ENCODE results near the gene LRBA. TPM values are rescaled to one million over a fixed set of nuclear protein-coding genes. Genes with fewer than 3 reads are reported as not detected.
"Not testable (repeated sequence)": the region's sequence is repeated elsewhere in the genome, so short reads cannot be mapped to it uniquely, and the experiment has no call there.

Gene LRBA
- polyA plus RNA-seq, 3 donors, result 6.4 to 12.9 (median 10.3) TPM

- no peak overlapping the region for H3K27ac ChIP-seq (ENCODE audit: low read depth, low read length)
- 84 to 88% (median 84%) methylated on average over 8 of the region's 8 CpGs for WGBS, 3 donors
Observed at GRCh38 chr4:150784939-150785338, 230.1 kb downstream of the LRBA start.

GRCh38 chr4:150784305-150784704 is 230.8 kb downstream of the LRBA start:
- 75 to 83% (median 78%) methylated on average over 4 of the region's 4 CpGs for WGBS, 3 donors
- no peak overlapping the region for H3K27ac ChIP-seq (ENCODE audit: low read depth, low read length)

- WGBS, 3 donors, result 65 to 83% (median 77%) methylated on average over 2 of the region's 2 CpGs
- no peak overlapping the region for H3K27ac ChIP-seq (ENCODE audit: low read depth, low read length)
Observed at GRCh38 chr4:150782921-150783320, 232.2 kb downstream of the LRBA start.

- WGBS, 3 donors, result 79 to 81% (median 80%) methylated on average over 2 of the region's 2 CpGs
- H3K27ac ChIP-seq (ENCODE audit: low read depth, low read length), result no peak overlapping the region
Observed at GRCh38 chr4:150782311-150782710, 232.8 kb downstream of the LRBA start.

GRCh38 chr4:150781191-150781590 is 233.9 kb downstream of the LRBA start:
- no peak overlapping the region for H3K27ac ChIP-seq (ENCODE audit: low read depth, low read length)
- 95 to 99% (median 95%) methylated on average over 6 of the region's 6 CpGs for WGBS, 3 donors

- H3K27ac ChIP-seq (ENCODE audit: low read depth, low read length), result no peak overlapping the region
- 96 to 100% (median 100%) methylated on average over 1 of the region's 1 CpG for WGBS, 3 donors
Observed at GRCh38 chr4:150779707-150780106, 235.4 kb downstream of the LRBA start.

GRCh38 chr4:150773729-150774449 is 241.2 kb downstream of the LRBA start:
- 75 to 92% (median 88%) methylated on average over 5 of the region's 5 CpGs for WGBS, 3 donors
- H3K27ac ChIP-seq (ENCODE audit: low read depth, low read length), result no peak overlapping the region

GRCh38 chr4:150773032-150773431 is 242.1 kb downstream of the LRBA start:
- whole genome bisulfite sequencing, 3 donors, result 84 to 91% (median 85%) methylated on average over 4 of the region's 4 CpGs
- H3K27ac ChIP-seq (ENCODE audit: low read depth, low read length), result no peak overlapping the region

- H3K27ac ChIP-seq (ENCODE audit: low read depth, low read length), result no peak overlapping the region
- WGBS, 3 donors, result 89 to 97% (median 95%) methylated on average over 1 of the region's 1 CpG
Observed at GRCh38 chr4:150771382-150771781, 243.7 kb downstream of the LRBA start.

- H3K27ac ChIP-seq (ENCODE audit: low read depth, low read length), result no peak overlapping the region
- WGBS, 3 donors, result 78 to 91% (median 91%) methylated on average over 4 of the region's 4 CpGs
Observed at GRCh38 chr4:150769845-150770244, 245.2 kb downstream of the LRBA start.

- H3K27ac ChIP-seq (ENCODE audit: low read depth, low read length), result no peak overlapping the region
- WGBS, 3 donors, result 92 to 94% (median 94%) methylated on average over 2 of the region's 2 CpGs
Observed at GRCh38 chr4:150769248-150769647, 245.8 kb downstream of the LRBA start.

- 81 to 94% (median 85%) methylated on average over 1 of the region's 1 CpG for WGBS, 3 donors
Observed at GRCh38 chr4:150768497-150768896, 246.6 kb downstream of the LRBA start.

GRCh38 chr4:150765216-150765615 is 249.9 kb downstream of the LRBA start:
- WGBS, 3 donors, result 90 to 99% (median 92%) methylated on average over 2 of the region's 2 CpGs
- no peak overlapping the region for H3K27ac ChIP-seq (ENCODE audit: low read depth, low read length)

More at GRCh38 chr4:150768497-150768896, 246.6 kb downstream of the LRBA start:
- H3K27ac ChIP-seq (ENCODE audit: low read depth, low read length), result no peak overlapping the region

- no peak overlapping the region for H3K27ac ChIP-seq (ENCODE audit: low read depth, low read length)
Observed at GRCh38 chr4:150751648-150752047, 263.4 kb downstream of the LRBA start.

- H3K27ac ChIP-seq (ENCODE audit: low read depth, low read length), result no peak overlapping the region
Observed at GRCh38 chr4:150750824-150751223, 264.3 kb downstream of the LRBA start.

- WGBS, 3 donors, result 91 to 95% (median 94%) methylated on average over 4 of the region's 4 CpGs
- no peak overlapping the region for H3K27ac ChIP-seq (ENCODE audit: low read depth, low read length)
Observed at GRCh38 chr4:150746156-150746555, 268.9 kb downstream of the LRBA start.

GRCh38 chr4:150744570-150744969 is 270.5 kb downstream of the LRBA start:
- 66 to 78% (median 67%) methylated on average over 2 of the region's 2 CpGs for WGBS, 3 donors

GRCh38 chr4:150743564-150744342 is 271.3 kb downstream of the LRBA start:
- no peak overlapping the region for H3K27ac ChIP-seq (ENCODE audit: low read depth, low read length)
- 53 to 85% (median 57%) methylated on average over 2 of the region's 2 CpGs for WGBS, 3 donors

More at GRCh38 chr4:150744570-150744969, 270.5 kb downstream of the LRBA start:
- no peak overlapping the region for H3K27ac ChIP-seq (ENCODE audit: low read depth, low read length)

GRCh38 chr4:150742930-150743329 is 272.2 kb downstream of the LRBA start:
- not testable (repeated sequence) for H3K27ac ChIP-seq (ENCODE audit: low read depth, low read length)
- WGBS, 3 donors, result 81 to 90% (median 81%) methylated on average over 6 of the region's 6 CpGs

- WGBS, 3 donors, result 78 to 91% (median 78%) methylated on average over 3 of the region's 3 CpGs
- H3K27ac ChIP-seq (ENCODE audit: low read depth, low read length), result no peak overlapping the region
Observed at GRCh38 chr4:150739591-150739990, 275.5 kb downstream of the LRBA start.
